ENCODE results near the gene STKLD1.
A peak's percentile ranks its signal among the peaks of the same experiment; 100 is the strongest.

The STKLD1 gene

GRCh38 chr9:133417541-133418461, 41.6 kb downstream of the STKLD1 start, which contains the start of gene REXO4 (continued):
- TF ChIP-seq ZNF394 (tag by site-specific recombination; IDR thresholded peaks at IDR 0.05; ENCODE audit: borderline replicate concordance) (peak; percentile 91), ZNF544 (tag by site-specific recombination; IDR thresholded peaks at IDR 0.05) (no peak), ZNF561 (tag by site-specific recombination; IDR thresholded peaks at IDR 0.05; ENCODE audit: borderline replicate concordance) (peak; percentile 98; the same call in 1 of the 2 replicates), ZBTB20 (tag by site-specific recombination; IDR thresholded peaks at IDR 0.05) (peak; percentile 81; the same call in 1 of the 2 replicates), ZEB2 (tag by site-specific recombination; IDR thresholded peaks at IDR 0.05) (peak; percentile 96), ZNF843 (tag by site-specific recombination; IDR thresholded peaks at IDR 0.05) (peak; percentile 88), ZNF114 (tag by site-specific recombination; IDR thresholded peaks at IDR 0.05) (no peak), ZNF629 (tag by site-specific recombination; IDR thresholded peaks at IDR 0.05) (peak; percentile 91), ZNF184 (tag by site-specific recombination; IDR thresholded peaks at IDR 0.05) (no peak), ZNF174 (tag by site-specific recombination; IDR thresholded peaks at IDR 0.05) (no peak), ZNF121 (tag by site-specific recombination; IDR thresholded peaks at IDR 0.05) (peak; percentile 80), ZSCAN4 (tag by site-specific recombination; IDR thresholded peaks at IDR 0.05) (peak; percentile 77; the same call in 1 of the 2 replicates), ZBTB10 (tag by site-specific recombination; IDR thresholded peaks at IDR 0.05) (peak; percentile 70), ZNF785 (tag by site-specific recombination; IDR thresholded peaks at IDR 0.05) (no peak), ZNF302 (tag by site-specific recombination; IDR thresholded peaks at IDR 0.05; ENCODE audit: low read depth) (0 out of 2 replicates have a peak, but pooled peaks have one; percentile 78), ZNF621 (tag by site-specific recombination; IDR thresholded peaks at IDR 0.05) (no peak), ZNF558 (tag by site-specific recombination; IDR thresholded peaks at IDR 0.05) (no peak), KLF7 (tag by site-specific recombination; IDR thresholded peaks at IDR 0.05; ENCODE audit: borderline replicate concordance) (peak; percentile 99), ZNF830 (tag by site-specific recombination; IDR thresholded peaks at IDR 0.05; ENCODE audit: low read depth) (no peak), ZNF19 (tag by site-specific recombination; IDR thresholded peaks at IDR 0.05; ENCODE audit: low read depth) (no peak), ZNF280D (tag by site-specific recombination; IDR thresholded peaks at IDR 0.05) (peak; percentile 74; the same call in 1 of the 2 replicates), ZNF645 (tag by site-specific recombination; IDR thresholded peaks at IDR 0.05) (no peak), ZBTB1 (tag by site-specific recombination; IDR thresholded peaks at IDR 0.05) (peak; percentile 92), GLIS2 (tag by site-specific recombination; IDR thresholded peaks at IDR 0.05) (peak; percentile 88), ZNF132 (tag by site-specific recombination; IDR thresholded peaks at IDR 0.05; ENCODE audit: borderline replicate concordance) (no peak), ZNF48 (tag by site-specific recombination; IDR thresholded peaks at IDR 0.05) (no peak), SP3 (tag by site-specific recombination; IDR thresholded peaks at IDR 0.05) (peak; percentile 89)
- TF ChIP-seq, protein P1, sequence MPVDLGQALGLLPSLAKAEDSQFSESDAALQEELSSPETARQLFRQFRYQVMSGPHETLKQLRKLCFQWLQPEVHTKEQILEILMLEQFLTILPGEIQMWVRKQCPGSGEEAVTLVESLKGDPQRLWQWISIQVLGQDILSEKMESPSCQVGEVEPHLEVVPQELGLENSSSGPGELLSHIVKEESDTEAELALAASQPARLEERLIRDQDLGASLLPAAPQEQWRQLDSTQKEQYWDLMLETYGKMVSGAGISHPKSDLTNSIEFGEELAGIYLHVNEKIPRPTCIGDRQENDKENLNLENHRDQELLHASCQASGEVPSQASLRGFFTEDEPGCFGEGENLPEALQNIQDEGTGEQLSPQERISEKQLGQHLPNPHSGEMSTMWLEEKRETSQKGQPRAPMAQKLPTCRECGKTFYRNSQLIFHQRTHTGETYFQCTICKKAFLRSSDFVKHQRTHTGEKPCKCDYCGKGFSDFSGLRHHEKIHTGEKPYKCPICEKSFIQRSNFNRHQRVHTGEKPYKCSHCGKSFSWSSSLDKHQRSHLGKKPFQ (tag by site-specific recombination; IDR thresholded peaks at IDR 0.05) = peak; percentile 79; the same call in 1 of the 2 replicates
